ACHN (cell line): Measurements from ENCODE around the gene RNF157.
"Not testable (repeated sequence)": the region's sequence is repeated elsewhere in the genome, so short reads cannot be mapped to it uniquely, and the experiment has no call there.

Source experiments
- DNase-seq: peaks from one replicate; pipeline ENCODE4 v3.0.0-alpha.2; 2015
- in situ Hi-C: cut with HindIII; loops from 2 replicates; pipeline ENCODE4 v1.10.0; 2017; ENCODE audit warnings: low sequenced_read_pairs, low pct_ligation_motif_present, low pct_unique_long_range_greater_than_20kb

RNF157 gene

GRCh38 chr17:76207275-76208059 lies 32.8 kb downstream of the RNF157 start:
- in situ Hi-C loops = no loop called here

GRCh38 chr17:76205542-76206144 lies 34.6 kb downstream of the RNF157 start:
- in situ Hi-C loops, DNase-seq: not testable (repeated sequence)

More at GRCh38 chr17:76207275-76208059, 32.8 kb downstream of the RNF157 start:
- DNase-seq = no peak

DNA sequence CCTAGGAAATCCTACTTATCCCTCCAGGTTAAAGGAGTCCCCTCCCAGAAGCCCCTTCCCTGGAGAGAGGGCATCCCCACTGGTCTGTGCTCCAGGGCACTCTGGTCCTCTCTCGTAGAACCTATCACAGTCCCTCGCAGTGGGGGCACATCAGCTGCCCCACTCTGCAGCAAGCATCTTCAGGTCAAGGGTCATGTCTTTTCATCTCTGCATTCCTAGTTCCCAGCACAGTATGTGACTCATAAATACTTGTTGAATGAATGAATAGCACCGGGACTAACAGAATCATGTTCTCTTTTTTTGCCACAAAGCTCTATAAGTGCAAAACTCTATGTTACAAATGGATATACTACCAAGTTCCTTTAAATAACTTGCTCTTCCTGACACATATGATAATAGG lies 36.0 kb downstream of the RNF157 start:
- in situ Hi-C loops = no loop called here

DNA sequence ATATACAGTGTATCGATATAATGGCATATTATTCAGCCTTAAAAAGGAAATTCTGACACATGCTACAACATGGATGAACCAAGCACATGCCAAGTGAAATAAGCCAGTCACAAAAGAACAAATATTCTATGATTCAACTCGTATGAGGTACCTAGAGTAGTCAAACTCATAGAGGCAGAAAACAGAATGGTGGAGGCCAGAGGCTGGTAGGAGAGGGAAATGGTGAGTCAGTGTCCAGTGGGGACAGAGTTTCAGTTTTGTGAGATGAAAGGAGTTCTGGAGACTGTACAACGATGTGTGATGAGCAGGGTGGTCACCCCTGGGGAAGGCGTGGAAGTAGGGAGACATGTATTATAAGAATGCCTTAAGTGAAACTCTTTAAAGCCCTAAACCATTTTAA lies 39.9 kb downstream of the RNF157 start:
- no peak for DNase-seq
- in situ Hi-C loops = no loop called here

More for the DNA sequence above, 36.0 kb downstream of the RNF157 start:
- peak; percentile 72 for DNase-seq

GRCh38 chr17:76199469-76199868 lies 40.8 kb downstream of the RNF157 start:
- no peak for DNase-seq
- in situ Hi-C loops = no loop called here

- DNase-seq = no peak
- in situ Hi-C loops = no loop called here
Observed at GRCh38 chr17:76198702-76199101, 41.6 kb downstream of the RNF157 start.

- in situ Hi-C loops = no loop called here
- no peak for DNase-seq
Observed at GRCh38 chr17:76197911-76198310, 42.4 kb downstream of the RNF157 start.

- DNase-seq = no peak
- in situ Hi-C loops = no loop called here
Observed at GRCh38 chr17:76196675-76197074, 43.6 kb downstream of the RNF157 start.

DNA sequence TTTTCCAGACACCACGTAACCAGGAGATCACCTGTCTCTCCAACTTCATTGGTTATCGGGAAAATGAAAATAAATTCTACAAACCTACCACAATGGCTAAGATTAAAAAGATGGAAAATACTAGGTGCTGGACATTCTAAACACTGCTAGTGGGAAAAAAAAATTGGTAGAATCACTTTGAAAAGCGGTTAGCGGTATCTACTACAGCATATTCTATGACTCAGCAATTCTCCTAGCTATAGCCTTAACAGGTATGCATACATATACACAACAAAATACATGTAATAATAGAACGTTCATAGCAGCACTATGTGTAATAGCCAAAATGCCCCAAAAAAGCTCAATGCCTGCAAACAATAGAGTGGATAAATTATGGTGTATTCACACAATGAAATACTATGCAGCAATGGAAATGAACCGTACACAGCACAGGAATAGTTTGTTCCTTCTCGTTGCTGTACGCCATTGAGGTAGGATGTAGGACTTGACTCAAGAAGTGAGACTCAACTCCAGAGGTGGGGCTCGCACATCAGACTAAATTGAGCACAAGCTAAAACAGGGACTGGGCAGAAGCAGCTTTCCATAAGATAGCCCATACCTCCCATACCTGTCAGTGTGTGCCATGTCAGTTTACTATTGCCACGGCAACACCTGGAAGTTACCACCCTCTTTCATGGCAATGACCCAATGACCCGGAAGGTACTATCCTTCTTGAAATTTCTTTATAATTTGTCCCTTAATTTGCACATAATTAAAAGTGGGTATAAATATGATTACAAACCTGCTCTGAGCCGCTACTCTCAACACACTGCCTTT lies 44.8 kb downstream of the RNF157 start:
- no peak for DNase-seq
- in situ Hi-C loops = no loop called here

DNA sequence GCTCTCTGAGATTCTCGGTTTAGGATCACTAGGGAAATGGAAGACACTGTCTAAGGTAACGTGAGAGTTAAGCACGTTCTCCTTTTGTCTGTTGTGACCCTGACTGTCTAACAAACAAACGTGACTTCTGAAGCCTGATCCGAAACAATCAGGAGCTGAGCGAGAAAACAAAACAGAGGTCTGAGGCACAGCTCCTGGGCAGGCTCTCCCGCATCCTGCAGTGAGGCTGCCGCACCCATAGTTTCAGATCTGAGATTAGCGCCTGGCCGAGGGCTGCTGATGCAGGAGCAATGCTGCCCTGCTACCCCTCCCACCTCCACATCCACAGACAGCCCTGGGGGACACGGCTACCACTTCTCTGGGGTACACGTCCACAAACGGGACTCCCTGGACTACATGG lies 46.7 kb downstream of the RNF157 start:
- in situ Hi-C loops = no loop called here
- no peak for DNase-seq

DNA sequence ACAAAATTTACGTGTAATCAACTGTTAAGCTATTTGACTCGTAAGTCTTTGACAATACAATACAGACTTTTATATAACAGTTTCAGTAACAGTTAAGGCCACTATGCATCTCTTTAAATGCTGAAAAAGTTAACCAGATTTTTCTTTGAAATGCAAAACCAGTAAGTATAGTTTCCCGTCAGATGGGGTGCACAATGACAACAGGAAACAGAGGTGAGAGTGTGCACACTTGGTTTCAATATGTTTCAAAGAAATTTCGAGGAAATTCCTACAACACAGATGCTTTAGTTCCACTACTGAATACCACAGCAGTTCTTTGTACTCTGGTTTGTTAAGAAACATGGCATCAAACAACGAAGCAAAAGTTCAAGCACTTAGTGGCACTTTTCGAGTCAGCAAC lies 48.4 kb downstream of the RNF157 start:
- DNase-seq = no peak
- in situ Hi-C loops = no loop called here

DNA sequence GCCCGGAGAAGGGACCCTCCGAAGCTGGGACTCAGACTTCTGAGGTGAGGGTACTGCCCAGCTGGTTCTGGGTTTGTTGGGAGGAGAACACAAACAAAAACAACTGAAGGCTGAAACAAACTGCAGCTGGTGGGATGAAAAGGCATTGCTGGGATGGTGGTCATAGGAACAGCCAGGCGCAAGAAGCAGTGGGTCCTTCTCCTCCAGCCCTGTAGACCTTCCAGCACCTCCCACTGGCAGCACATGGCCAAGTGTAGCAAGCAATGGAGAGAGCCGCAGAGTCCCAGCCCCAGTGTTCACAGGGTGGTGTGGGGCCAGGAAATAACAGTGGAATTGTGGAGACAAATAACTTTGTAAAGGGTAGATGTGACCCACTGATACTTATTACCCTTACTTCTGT lies 50.6 kb downstream of the RNF157 start:
- no peak for DNase-seq
- in situ Hi-C loops = no loop called here

- in situ Hi-C loops = no loop called here
- DNase-seq = no peak
Observed at GRCh38 chr17:76189247-76189646, 51.0 kb downstream of the RNF157 start.

DNA sequence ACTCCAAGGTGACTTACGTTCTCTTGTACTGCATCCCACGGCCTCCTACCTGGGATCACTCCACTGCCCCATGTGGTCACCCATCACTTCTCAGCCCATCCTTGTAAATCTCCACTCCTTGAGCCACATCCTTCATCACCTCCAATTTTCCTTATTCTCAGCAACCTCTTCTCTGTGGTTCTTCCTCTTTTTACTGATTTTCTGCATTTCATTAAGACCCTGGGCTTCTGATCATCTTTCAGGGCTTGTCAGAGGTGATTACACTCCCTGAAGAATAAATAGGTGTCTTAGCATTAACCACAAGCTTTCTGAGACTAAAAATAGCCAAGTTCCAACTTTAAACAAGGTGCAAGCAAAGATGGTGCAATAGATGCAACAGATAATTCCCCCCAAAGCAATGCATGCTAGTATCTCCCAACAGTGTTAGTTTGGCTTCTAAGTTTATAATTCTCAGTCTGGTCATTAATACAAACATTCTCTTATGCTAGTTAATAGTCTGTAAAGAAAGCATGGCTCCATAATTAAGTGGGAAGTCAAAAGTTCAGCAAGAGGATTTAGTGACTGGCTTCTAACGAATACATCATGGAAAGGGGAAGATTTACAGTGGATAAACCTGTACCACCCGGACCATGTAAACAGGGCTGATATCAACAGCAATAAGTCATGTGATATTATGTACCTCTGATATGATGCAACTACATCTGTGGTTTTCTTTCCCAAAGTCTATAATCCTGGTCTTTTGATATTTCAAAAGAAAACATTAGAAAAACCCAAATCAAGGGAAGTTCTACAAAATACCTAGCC lies 51.9 kb downstream of the RNF157 start:
- no peak for DNase-seq
- in situ Hi-C loops = no loop called here

GRCh38 chr17:76186774-76187173 lies 53.5 kb downstream of the RNF157 start:
- DNase-seq, in situ Hi-C loops: not testable (repeated sequence)

DNA sequence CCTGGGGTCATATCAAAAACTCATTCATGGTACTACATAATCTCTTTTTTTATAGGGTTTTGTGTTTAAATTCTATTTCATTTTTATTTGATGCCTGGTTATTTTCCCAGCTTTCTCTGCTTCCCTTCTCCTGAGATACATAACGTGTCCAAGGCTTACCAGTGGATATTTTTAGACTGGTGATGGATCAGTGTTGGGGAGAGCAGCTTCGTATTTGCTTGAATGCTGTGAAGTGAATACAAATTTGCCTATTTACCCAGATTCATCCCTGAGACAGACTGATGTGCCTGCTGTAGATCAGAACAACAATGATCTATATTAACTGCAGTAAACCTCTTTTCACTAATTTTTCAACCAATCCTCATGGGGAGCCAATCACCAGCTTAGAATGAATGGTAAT lies 56.0 kb downstream of the RNF157 start:
- in situ Hi-C loops = no loop called here
- no peak for DNase-seq

GRCh38 chr17:76182016-76182764 lies 58.1 kb downstream of the RNF157 start:
- DNase-seq = peak; percentile 90
- in situ Hi-C loops = no loop called here
